ENCODE measurements around the gene ST8SIA6. TPM values are rescaled to one million over a fixed set of nuclear protein-coding genes. Genes with fewer than 3 reads are reported as not detected.
"Not testable (repeated sequence)": the region's sequence is repeated elsewhere in the genome, so short reads cannot be mapped to it uniquely, and the experiment has no call there.

ST8SIA6 gene
- polyA plus RNA-seq, 1 experiment = not detected

DNA sequence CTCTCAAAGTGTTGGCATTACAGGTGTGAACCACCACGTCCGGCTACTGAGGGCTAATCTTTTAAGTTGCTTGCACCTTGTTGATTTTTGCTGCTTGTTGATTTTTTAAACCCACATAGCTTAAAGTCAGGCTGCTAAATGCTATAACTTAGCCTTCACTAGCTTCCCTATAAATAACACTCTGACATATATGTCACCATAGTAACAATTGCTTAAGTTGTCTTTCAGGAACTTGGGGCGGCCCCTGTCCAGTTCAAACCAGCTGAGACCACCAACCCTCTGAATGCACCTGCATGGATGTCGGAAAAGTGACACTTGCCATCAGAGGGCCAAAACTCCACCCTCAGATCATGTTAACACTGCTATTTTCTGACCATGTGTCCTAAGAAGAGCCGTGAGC is 47.3 kb downstream of the ST8SIA6 start:
- no peaks in the 10 kb centered on the region for H3K36me3 ChIP-seq (ENCODE audit: control insufficient read depth, insufficient read depth, low read length)
- CTCF ChIA-PET = interaction anchor here (1.0 kb wide), 1 partner anchor 32 kb away, joined by 4 read pairs; no protein-coding TSS in a partner anchor
- TF ChIP-seq, protein P1, sequence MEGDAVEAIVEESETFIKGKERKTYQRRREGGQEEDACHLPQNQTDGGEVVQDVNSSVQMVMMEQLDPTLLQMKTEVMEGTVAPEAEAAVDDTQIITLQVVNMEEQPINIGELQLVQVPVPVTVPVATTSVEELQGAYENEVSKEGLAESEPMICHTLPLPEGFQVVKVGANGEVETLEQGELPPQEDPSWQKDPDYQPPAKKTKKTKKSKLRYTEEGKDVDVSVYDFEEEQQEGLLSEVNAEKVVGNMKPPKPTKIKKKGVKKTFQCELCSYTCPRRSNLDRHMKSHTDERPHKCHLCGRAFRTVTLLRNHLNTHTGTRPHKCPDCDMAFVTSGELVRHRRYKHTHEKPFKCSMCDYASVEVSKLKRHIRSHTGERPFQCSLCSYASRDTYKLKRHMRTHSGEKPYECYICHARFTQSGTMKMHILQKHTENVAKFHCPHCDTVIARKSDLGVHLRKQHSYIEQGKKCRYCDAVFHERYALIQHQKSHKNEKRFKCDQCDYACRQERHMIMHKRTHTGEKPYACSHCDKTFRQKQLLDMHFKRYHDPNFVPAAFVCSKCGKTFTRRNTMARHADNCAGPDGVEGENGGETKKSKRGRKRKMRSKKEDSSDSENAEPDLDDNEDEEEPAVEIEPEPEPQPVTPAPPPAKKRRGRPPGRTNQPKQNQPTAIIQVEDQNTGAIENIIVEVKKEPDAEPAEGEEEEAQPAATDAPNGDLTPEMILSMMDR (IDR thresholded peaks at IDR 0.05; ENCODE audit: insufficient read depth, low read depth, low read length) = no peak
- POLR2A ChIA-PET = no interaction called here
- peaks cover 1% of the 10 kb centered on the region for H3K27me3 ChIP-seq (ENCODE audit: control insufficient read depth, insufficient read depth, low read length)
- no peak for DNase-seq (ENCODE audit: low read depth)
- H3K4me3 ChIP-seq (ENCODE audit: low read depth, low read length) = no peak overlapping the region

DNA sequence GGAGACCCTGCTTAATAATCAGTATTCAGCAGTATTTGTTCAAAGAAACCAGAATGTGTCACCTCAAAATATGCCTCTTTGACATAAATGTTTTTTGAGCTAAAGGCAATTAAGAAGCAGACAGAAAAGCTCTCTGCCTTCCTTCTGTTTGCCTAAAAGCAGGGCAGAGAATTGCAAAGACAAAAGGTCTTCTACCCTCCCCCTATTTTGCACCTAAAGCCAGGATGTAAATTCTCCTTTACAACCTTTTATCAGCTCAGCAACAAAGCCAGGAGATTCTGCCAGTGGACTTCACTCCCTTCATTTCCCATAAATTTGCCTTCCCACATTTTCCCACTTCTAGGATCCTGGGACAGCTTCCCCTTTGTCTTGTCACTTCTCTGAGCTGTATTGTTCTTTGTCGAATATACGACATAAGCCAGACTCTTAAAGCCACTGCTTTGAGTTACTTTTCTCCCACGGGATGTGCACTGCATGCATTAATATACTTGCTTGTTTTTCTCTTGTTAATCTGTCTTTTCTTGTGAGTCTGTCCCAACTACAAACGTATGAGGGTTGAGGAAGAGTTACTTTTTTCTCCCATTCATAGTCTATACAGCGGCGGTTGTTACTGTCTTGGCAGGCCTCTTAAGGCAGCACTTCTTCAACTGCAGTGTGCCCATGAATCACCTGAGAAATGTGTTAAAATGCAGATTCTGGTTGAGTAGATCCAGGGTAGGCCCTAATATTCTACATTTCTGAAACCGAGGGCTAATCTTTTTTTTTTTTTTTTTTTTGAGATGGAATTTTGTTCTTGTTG is 48.2 kb downstream of the ST8SIA6 start:
- DNase-seq (ENCODE audit: low read depth) = no peak
- TF ChIP-seq, protein P1 (IDR thresholded peaks at IDR 0.05; ENCODE audit: insufficient read depth, low read depth, low read length) = no peak
- ChIA-PET CTCF (interaction anchor here (1.0 to 1.9 kb wide), 2 partner anchors 23 to 33 kb away, joined by 4 to 6 read pairs; no protein-coding TSS in a partner anchor), POLR2A (no interaction called here)
- H3K4me3 ChIP-seq (ENCODE audit: low read depth, low read length) = no peak overlapping the region
- no peaks in the 10 kb centered on the region for H3K36me3 ChIP-seq (ENCODE audit: control insufficient read depth, insufficient read depth, low read length)
- peaks cover 1% of the 10 kb centered on the region for H3K27me3 ChIP-seq (ENCODE audit: control insufficient read depth, insufficient read depth, low read length)

DNA sequence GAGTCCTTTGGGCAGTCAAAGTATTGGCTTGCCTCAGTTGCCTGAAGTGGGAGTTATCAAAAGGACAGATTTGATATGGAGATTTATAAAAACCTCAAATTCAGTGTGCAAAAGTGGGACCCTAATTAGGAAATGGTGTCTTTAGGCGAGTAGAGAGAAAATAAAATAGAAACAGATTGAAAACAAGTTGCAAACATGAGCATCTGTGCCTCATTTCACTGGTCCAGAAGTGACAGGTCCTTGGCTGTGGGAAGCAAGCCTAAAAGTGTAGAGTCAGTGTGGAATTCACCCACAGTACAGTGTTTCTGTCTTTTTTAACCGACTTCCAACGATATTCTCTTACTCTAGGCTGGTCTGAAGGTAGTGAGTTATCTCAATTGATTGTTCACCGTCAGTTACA is 51.2 kb downstream of the ST8SIA6 start:
- ChIA-PET CTCF (no interaction called here), POLR2A (no interaction called here)
- Histone ChIP-seq H3K36me3 (ENCODE audit: control insufficient read depth, insufficient read depth, low read length) (no peaks in the 10 kb centered on the region), H3K27me3 (ENCODE audit: control insufficient read depth, insufficient read depth, low read length) (no peaks in the 10 kb centered on the region; the same call in none of the 2 replicates), H3K4me3 (ENCODE audit: low read depth, low read length) (no peak overlapping the region)
- DNase-seq (ENCODE audit: low read depth) = no peak
- TF ChIP-seq, protein P1 (IDR thresholded peaks at IDR 0.05; ENCODE audit: insufficient read depth, low read depth, low read length) = no peak

DNA sequence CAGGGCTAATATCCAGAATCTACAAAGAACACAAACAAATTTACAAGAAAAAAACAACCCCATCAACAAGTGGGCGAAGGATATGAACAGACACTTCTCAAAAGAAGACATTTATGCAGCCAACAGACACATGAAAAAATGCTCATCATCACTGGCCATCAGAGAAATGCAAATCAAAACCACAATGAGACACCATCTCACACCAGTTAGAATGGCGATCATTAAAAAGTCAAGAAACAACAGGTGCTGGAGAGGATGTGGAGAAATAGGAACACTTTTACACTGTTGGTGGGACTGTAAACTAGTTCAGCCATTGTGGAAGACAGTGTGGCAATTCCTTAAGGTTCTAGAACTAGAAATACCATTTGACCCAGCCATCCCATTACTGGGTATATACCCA is 52.4 kb downstream of the ST8SIA6 start:
- DNase-seq (ENCODE audit: low read depth); CTCF ChIA-PET; H3K36me3 ChIP-seq (ENCODE audit: control insufficient read depth, insufficient read depth, low read length); POLR2A ChIA-PET; H3K4me3 ChIP-seq (ENCODE audit: low read depth, low read length); H3K27me3 ChIP-seq (ENCODE audit: control insufficient read depth, insufficient read depth, low read length): not testable (repeated sequence)

DNA sequence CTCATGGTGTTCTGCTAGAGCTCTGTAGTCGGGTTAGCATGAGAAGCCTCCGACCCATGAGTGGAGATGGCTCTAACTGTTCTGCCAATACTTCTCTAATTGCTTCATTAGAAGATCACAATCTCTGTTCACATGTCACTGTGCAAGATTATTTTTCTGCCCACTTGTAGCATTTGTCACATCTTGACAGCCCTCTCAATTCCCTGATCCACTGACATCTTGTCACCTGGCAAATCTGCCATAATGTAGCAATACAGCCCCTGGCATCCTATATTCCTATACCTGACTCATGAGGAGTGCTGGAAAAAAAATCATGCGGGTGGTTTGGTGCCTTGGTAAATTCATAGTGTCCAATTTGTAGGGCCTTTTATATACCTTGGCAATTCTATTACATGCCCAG is 58.4 kb downstream of the ST8SIA6 start:
- POLR2A ChIA-PET = no interaction called here
- Histone ChIP-seq H3K4me3 (ENCODE audit: low read depth, low read length) (no peak overlapping the region), H3K27me3 (ENCODE audit: control insufficient read depth, insufficient read depth, low read length) (no peaks in the 10 kb centered on the region; the same call in none of the 2 replicates), H3K36me3 (ENCODE audit: control insufficient read depth, insufficient read depth, low read length) (no peaks in the 10 kb centered on the region)
- CTCF ChIA-PET = interaction anchor here (1.3 kb wide), 1 partner anchor 20 kb away, joined by 3 read pairs; no protein-coding TSS in a partner anchor
- DNase-seq (ENCODE audit: low read depth) = no peak
- TF ChIP-seq, protein P1 (IDR thresholded peaks at IDR 0.05; ENCODE audit: insufficient read depth, low read depth, low read length) = no peak

Data from BJ (cell line).